Amniotic epithelial cell (primary cell): ENCODE data around the gene ICA1.

Source experiments
- DNase-seq: peaks from one replicate; pipeline ENCODE4 v3.0.0-alpha.2; 2010; ENCODE audit warnings: low read depth

The ICA1 gene

DNA sequence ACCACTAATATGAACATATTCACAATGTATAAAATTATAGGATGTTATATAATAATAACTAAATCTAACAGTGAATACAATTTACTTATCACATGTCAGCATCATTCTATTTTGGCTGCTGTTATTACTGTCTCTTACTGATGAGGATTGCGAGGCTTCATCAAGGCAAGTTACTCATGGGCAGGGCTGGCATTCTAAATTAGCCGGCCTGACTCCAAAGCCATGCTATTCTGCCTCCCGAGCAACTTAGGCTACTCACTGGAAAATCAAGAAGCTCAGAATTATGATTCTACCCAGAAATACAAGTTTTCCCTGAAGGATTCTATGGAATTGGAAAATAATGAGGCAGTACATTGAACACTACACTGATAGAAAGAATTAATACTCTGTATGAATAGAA lies 101.7 kb downstream of the ICA1 start:
- no peak for DNase-seq

GRCh38 chr7:8159595-8159994 lies 102.4 kb downstream of the ICA1 start:
- DNase-seq: no peak

GRCh38 chr7:8157296-8157695 lies 104.7 kb downstream of the ICA1 start:
- DNase-seq: no peak

GRCh38 chr7:8155836-8156235 lies 106.1 kb downstream of the ICA1 start:
- DNase-seq: no peak

- DNase-seq: no peak
These were observed 107.7 kb downstream of the ICA1 start for GRCh38 chr7:8154272-8154671.

GRCh38 chr7:8152489-8153192 lies 109.3 kb downstream of the ICA1 start:
- DNase-seq: no peak

DNA sequence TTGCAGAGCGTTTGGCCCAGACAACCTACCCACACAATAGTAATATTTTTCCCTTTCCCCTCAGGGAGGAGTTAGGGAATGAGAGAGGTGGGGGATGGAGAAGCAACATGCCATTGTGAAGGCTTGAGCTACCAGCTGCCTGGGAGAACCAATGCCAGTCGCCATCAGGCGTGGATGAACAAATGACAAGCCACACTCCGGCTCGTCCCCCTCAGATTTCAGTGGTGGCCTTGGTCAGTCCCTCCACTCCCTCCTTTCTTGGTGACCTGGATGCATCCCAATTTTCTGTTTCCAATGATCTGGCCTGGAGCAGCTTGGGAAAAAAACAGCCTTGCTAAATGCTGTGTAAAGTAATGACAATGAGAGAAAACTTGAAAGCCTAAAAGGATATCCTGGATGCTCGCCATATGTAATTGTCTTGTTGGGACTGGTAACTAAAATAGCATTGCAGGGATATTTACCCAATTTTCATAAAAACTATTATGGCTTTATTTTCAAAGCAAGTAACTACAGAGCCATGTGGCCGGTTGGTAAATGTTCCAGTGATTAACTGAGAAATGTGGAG lies 110.7 kb downstream of the ICA1 start:
- DNase-seq: no peak

DNA sequence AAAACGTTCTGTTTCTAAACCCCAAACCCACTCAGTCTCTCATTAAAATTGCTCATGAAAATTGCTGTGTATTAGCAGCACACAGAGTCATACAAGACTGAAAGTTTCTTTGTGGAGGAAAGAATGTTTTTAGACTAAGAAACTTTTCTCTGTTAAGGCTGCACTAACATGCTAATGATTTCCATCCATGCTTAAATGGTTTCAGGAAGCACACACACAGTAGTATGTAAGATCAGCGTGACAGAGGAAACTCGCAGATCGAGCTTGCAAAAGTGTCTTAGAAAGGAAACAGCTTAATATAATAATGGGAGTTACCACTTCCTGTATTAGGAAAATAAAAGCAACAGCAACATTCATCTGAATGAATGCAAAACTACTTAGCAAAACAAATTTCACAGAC lies 112.7 kb downstream of the ICA1 start:
- no peak for DNase-seq

DNA sequence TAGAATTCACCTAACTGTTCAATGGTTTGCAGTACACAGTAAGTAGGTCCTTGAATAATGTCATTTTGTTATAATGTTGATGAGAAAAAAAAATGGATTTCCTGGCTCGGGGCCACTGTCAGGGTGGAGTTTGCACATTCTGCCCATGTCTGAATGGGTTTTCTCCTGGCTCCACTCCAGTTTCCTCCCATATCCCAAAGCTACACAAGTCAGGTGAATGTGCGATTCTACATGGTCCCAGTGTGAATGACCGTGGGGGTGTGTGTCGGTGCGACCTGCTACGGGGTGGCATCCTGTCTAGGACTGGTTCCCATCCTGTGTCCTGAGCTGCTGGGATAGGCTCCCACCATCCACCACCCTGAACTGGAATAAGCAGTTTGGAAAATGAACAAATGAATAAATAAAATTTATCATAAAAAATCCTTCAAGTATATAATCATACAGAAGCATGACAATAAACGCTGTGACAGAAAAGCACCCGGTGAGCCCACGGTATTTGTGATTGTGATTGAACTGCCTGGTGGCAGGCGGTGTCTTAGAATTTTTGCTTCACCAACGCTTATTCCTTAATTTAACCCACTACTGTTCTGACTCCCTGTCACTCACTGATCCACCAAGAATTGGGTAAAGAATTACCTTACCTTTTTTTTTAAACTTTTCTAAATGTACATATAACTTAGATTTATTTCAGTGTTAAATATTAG lies 114.1 kb downstream of the ICA1 start:
- no peak for DNase-seq

- no peak for DNase-seq
These were observed 115.1 kb downstream of the ICA1 start for GRCh38 chr7:8146788-8147413.

GRCh38 chr7:8146106-8146787 lies 115.7 kb downstream of the ICA1 start:
- no peak for DNase-seq

GRCh38 chr7:8144856-8145255 lies 117.1 kb downstream of the ICA1 start:
- no peak for DNase-seq

- DNase-seq: no peak
These were observed 118.7 kb downstream of the ICA1 start for GRCh38 chr7:8143151-8143874.

- no peak for DNase-seq
These were observed 119.5 kb downstream of the ICA1 start for GRCh38 chr7:8142477-8142876.

DNA sequence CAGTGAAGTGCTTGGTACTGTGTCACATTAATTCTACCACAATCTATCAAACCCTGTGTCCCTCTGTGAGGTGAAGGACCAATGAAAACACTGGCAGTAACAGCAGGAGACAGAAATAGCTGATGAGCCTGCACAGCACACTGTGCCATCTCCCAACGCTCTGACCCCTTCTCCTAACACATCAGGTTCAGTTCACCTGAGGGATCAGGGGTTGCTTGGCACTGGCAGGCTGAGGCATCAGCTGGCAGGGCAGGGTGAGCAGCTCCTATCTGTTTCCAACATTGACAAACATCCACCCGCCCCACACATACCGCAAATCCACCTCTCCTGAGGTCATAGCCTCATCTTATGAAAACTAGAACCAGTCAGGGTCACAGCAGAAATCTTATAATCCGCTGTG lies 120.9 kb downstream of the ICA1 start:
- no peak for DNase-seq

GRCh38 chr7:8136051-8136730 lies 125.8 kb downstream of the ICA1 start:
- DNase-seq: no peak

DNA sequence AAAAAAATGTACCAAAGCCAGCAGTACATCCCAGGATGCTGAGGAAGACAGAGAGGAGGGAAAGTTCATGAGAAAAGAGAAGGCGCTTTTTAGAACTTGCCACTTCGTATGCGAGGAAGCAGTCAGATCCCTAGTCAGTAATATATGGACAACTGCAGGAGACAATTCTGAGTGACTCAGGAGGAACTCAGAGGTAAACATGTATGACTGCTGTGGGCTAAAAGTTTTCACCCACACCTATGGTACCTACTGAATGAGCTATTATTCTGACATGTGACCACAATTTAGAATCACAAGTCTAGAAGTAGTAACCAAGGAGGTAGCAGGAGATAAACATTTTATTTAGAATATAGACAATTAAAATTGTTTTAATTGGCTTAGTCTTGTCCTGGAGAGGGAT lies 126.5 kb downstream of the ICA1 start:
- no peak for DNase-seq

DNA sequence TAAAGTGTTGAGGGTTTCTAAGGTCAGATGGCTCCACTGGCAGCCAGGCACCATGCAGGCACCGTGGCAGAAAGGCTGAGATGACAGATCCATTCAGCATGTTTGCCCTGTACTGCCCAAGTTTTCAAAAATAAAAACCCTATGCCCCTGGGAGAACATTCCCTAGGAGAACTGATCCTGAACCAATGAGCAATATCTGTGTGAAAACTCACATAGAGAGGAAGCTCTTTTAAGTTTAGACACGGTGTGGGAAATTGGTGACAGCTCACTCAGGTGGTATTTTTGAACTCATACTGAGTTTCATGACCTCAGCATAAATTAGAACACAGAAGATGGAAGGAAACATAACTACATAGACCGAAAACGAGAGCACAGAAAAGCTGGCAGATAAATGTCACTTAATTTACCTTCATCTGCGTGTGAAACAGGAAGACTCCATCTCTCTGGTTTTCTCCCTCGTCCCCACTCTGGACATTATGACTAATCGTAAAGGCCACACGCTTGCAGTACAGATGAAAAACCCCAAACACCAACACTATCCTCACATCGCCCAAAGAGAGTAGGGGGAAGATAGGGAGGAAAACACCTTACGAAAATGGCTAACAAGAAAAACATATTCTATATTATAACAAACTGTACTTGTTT lies 127.8 kb downstream of the ICA1 start:
- DNase-seq: no peak

DNA sequence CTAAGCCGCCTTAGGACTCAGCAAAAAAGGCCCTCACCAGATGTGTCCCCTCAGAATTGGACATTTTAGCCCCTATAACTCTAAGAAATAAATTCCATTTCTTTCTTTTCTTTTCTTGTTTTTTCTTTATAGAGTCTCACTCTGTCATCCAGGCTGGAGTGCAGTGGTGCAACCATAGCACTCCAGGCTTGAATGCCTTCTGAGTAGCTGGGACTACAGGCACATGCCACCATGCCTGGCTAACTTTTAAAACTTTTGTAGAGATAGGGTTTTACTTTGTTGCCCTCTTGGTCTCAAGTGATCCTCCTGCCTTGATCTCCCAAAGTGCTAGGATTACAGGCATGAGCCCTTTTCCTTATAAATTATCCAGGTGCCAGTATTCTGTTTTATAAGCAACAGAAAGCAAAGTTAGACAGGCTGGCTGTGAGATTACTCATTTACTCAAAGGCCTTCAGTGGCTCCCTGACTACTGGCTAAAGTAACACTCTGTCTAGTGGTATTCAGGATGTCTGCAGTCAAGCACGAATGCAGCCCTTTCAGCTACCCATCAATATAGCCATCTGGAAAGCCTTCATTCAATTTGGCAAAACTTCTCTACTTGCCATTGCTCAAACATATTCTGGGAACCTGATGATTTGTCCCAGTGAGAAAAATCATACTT lies 128.6 kb downstream of the ICA1 start:
- DNase-seq: no peak
